ENCODE measurements around the gene WDR74. TPM values are rescaled to one million over a fixed set of nuclear protein-coding genes. Genes with fewer than 3 reads are reported as not detected.
A peak's percentile ranks its signal among the peaks of the same experiment; 100 is the strongest.

The WDR74 gene
- total and polyA plus RNA-seq, 12 donors = 17.7 to 62.4 (median 23.7) TPM

GRCh38 chr11:62879235-62879978 lies 40.0 kb upstream of the WDR74 start:
- Histone ChIP-seq H3K4me3 (peak overlapping the region in 8 of 10 donors; percentile 46 to 100 (median 86)), H3K27me3 (no peaks in the 10 kb centered on the region), H3K36me3 (peaks cover 0 to 24% (median 20%) of the 10 kb centered on the region in 9 donors), H3K4me1 (peaks cover 16 to 47% (median 40%) of the 10 kb centered on the region in 9 donors), H3K9me3 (no peaks in the 10 kb centered on the region), H3K27ac (peak overlapping the region; percentile 79 to 100 (median 98))
- ATAC-seq (no peak), DNase-seq (no peak)
- WGBS, 2 donors = 49 to 55% methylated on average over 7 of the region's 7 CpGs
- TF ChIP-seq, protein P1, sequence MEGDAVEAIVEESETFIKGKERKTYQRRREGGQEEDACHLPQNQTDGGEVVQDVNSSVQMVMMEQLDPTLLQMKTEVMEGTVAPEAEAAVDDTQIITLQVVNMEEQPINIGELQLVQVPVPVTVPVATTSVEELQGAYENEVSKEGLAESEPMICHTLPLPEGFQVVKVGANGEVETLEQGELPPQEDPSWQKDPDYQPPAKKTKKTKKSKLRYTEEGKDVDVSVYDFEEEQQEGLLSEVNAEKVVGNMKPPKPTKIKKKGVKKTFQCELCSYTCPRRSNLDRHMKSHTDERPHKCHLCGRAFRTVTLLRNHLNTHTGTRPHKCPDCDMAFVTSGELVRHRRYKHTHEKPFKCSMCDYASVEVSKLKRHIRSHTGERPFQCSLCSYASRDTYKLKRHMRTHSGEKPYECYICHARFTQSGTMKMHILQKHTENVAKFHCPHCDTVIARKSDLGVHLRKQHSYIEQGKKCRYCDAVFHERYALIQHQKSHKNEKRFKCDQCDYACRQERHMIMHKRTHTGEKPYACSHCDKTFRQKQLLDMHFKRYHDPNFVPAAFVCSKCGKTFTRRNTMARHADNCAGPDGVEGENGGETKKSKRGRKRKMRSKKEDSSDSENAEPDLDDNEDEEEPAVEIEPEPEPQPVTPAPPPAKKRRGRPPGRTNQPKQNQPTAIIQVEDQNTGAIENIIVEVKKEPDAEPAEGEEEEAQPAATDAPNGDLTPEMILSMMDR (IDR thresholded peaks at IDR 0.05) = no peak
- intact Hi-C loops (cut with DNase I) = no loop called here

- DNase-seq (no peak), ATAC-seq (no peak)
- TF ChIP-seq, protein P1 (IDR thresholded peaks at IDR 0.05) = no peak
- Histone ChIP-seq H3K36me3 (no peaks in the 10 kb centered on the region), H3K9me3 (no peaks in the 10 kb centered on the region), H3K4me3 (no peak overlapping the region), H3K27me3 (no peaks in the 10 kb centered on the region), H3K4me1 (peaks cover 10 to 20% (median 15%) of the 10 kb centered on the region in 9 donors), H3K27ac (no peak overlapping the region)
- intact Hi-C loops (cut with DNase I) = no loop called here
- 86 to 93% methylated on average over 6 of the region's 6 CpGs for WGBS, 2 donors
Observed at GRCh38 chr11:62876712-62877111, 37.3 kb upstream of the WDR74 start.

DNA sequence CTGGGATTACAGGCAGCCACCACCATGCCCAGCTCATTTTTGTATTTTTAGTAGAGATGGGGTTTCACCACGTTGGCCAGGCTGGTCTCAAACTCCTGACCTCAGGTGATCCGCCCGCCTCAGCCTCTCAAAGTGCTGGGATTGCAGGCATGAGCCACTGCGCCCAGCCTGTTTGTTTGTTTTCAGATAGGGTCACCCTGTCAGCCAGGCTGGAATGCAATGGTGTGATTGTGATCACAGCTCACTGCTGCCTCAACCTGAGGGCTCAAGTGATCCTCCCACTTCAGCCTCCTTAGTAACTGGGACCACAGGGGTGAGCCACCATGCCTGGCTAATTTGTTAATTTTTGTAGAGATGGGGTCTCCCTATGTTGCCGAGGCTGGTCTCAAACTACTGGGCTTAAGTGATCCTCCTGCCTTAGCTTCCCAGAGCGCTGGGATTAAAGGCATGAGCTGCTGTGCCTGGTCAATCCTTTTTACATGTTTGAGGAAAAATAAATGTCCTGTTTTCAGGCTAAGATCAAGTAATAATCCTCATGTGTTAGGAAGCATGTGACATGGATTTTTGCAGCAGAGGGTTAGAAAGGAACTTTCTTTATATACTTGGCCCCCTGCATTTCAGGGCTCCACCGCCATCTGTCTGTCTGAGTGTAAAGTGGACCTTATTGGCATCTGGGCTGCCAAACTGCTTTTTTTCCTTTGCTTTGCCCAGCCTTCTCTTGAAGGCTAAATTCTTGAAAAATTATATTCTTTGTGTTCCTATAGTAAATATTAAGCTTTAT lies 36.5 kb upstream of the WDR74 start:
- H3K4me1 ChIP-seq = peaks cover 10 to 20% (median 15%) of the 10 kb centered on the region in 9 donors
- H3K27ac ChIP-seq = no peak overlapping the region
- ATAC-seq (no peak), DNase-seq (no peak)
- intact Hi-C loops (cut with DNase I) = no loop called here
- no peaks in the 10 kb centered on the region for H3K36me3 ChIP-seq
- TF ChIP-seq, protein P1 (IDR thresholded peaks at IDR 0.05) = no peak
- no peaks in the 10 kb centered on the region for H3K27me3 ChIP-seq
- no peak overlapping the region for H3K4me3 ChIP-seq
- WGBS, 2 donors = 83 to 93% methylated on average over 6 to 7 of the region's 7 CpGs
- no peaks in the 10 kb centered on the region for H3K9me3 ChIP-seq

GRCh38 chr11:62874851-62875250 lies 35.5 kb upstream of the WDR74 start:
- H3K36me3 ChIP-seq = no peaks in the 10 kb centered on the region
- WGBS, 2 donors = 97% methylated on average over 7 of the region's 7 CpGs
- no peaks in the 10 kb centered on the region for H3K27me3 ChIP-seq
- intact Hi-C loops (cut with DNase I) = no loop called here
- no peak overlapping the region for H3K27ac ChIP-seq
- no peaks in the 10 kb centered on the region for H3K9me3 ChIP-seq
- peaks cover 5 to 13% (median 10%) of the 10 kb centered on the region in 9 donors for H3K4me1 ChIP-seq
- ATAC-seq (no peak), DNase-seq (no peak)
- no peak overlapping the region for H3K4me3 ChIP-seq
- TF ChIP-seq, protein P1 (IDR thresholded peaks at IDR 0.05) = no peak
